PC-9 (cell line): ENCODE measurements around the gene TXNRD1. TPM values are rescaled to one million over a fixed set of nuclear protein-coding genes. Genes with fewer than 3 reads are reported as not detected.

Source experiments
- BruUV-seq: library from RNA; stranded (reverse); fragments of 400-500 nt; replicated peaks from 2 replicates; lab custom pipeline; 2021; lab: Mats Ljungman, UMichigan
- CTCF ChIA-PET: fragments of 300-600 bp; sonication (Branson Sonifier 250); formaldehyde crosslinking; loops from one replicate; lab custom pipeline; 2022; ENCODE audit warnings: antibody characterized with exemption; lab: Charles Lee
- POLR2A ChIA-PET: fragments of 300-600 bp; sonication (Branson Sonifier 250); formaldehyde crosslinking; loops from one replicate; lab custom pipeline; 2022; ENCODE audit warnings: antibody characterized with exemption; ENCODE audit not compliant: unreplicated experiment; lab: Charles Lee
- DNase-seq, 2 experiments: peaks; one replicate each; pipeline versions ENCODE4 v3.0.0 to v3.0.0-alpha.2; 2015 to 2022; ENCODE audit warnings: mixed read lengths in 1 of 2
- H2AFZ ChIP-seq: fragments of 200-600 bp; sonication (generic); 2 replicates; pipeline ENCODE4 v1.8.1; 2017; ENCODE audit warnings: antibody characterized with exemption
- H3F3A ChIP-seq: fragments of 200-600 bp; sonication (generic); 2 replicates; pipeline ENCODE4 v1.8.1; 2017; ENCODE audit warnings: antibody characterized with exemption, mild to moderate bottlenecking, low read depth; ENCODE audit not compliant: insufficient read depth
- H3K27ac ChIP-seq: fragments of 200-600 bp; sonication (generic); 2 replicates; pipeline ENCODE4 v1.6.1; 2016; ENCODE audit warnings: mixed run types
- H3K27me3 ChIP-seq: fragments of 200-600 bp; sonication (generic); 2 replicates; pipeline ENCODE4 v1.6.1; 2016; ENCODE audit warnings: low read depth, mixed run types; ENCODE audit not compliant: insufficient read depth
- H3K36me3 ChIP-seq: fragments of 200-600 bp; sonication (generic); 2 replicates; pipeline ENCODE4 v1.6.1; 2016; ENCODE audit warnings: low read depth, mixed run types
- H3K4me1 ChIP-seq: fragments of 200-600 bp; sonication (generic); replicated peaks from 2 replicates; pipeline ENCODE4 v1.6.1; 2016; ENCODE audit warnings: mixed run types; ENCODE audit not compliant: insufficient read depth
- H3K4me2 ChIP-seq: fragments of 200-600 bp; sonication (generic); 2 replicates; pipeline ENCODE4 v1.6.1; 2017; ENCODE audit warnings: mixed run types
- H3K4me3 ChIP-seq: fragments of 200-600 bp; sonication (generic); 2 replicates; pipeline ENCODE4 v1.6.1; 2016; ENCODE audit warnings: mixed run types
- H3K79me2 ChIP-seq: fragments of 200-600 bp; sonication (generic); 2 replicates; pipeline ENCODE4 v1.6.1; 2017; ENCODE audit warnings: low read depth, mixed run types
- H3K9me2 ChIP-seq: fragments of 200-600 bp; sonication (generic); 2 replicates; pipeline ENCODE4 v1.8.1; 2017; ENCODE audit warnings: mild to moderate bottlenecking; ENCODE audit not compliant: insufficient read depth
- H3K9me3 ChIP-seq: fragments of 200-600 bp; sonication (generic); 2 replicates; pipeline ENCODE4 v1.8.1; 2016; ENCODE audit warnings: low read depth; ENCODE audit not compliant: insufficient read depth
- H4K20me1 ChIP-seq: fragments of 200-600 bp; sonication (generic); 2 replicates; pipeline ENCODE4 v1.8.1; 2017; ENCODE audit not compliant: insufficient read depth
- EZH2 ChIP-seq: fragments of 200-600 bp; sonication (generic); IDR thresholded peaks from 2 replicates; pipeline ENCODE4 v1.8.0; 2017; ENCODE audit warnings: antibody characterized with exemption, low read depth
- intact Hi-C: fragments of 100-400 bp; cut with micrococcal nuclease; formaldehyde crosslinking; loops from one replicate; pipeline ENCODE4 v1.10.0; 2022; ENCODE audit not compliant: unreplicated experiment
- total RNA-seq: library from RNA; stranded (reverse); gene quantifications from 2 replicates; pipeline ENCODE4 v1.2.3, GENCODE V29; 2021
- TF ChIP-seq, protein P1 (sequence below): fragments of 200-600 bp; sonication (generic); conservative IDR thresholded peaks from 2 replicates; pipeline ENCODE4 v1.6.1; 2017; ENCODE audit warnings: mixed run types, antibody characterized with exemption, mild to moderate bottlenecking, moderate library complexity

The TXNRD1 gene
- total RNA-seq, 1 experiment from 2014 or later: 1,250 TPM

DNA sequence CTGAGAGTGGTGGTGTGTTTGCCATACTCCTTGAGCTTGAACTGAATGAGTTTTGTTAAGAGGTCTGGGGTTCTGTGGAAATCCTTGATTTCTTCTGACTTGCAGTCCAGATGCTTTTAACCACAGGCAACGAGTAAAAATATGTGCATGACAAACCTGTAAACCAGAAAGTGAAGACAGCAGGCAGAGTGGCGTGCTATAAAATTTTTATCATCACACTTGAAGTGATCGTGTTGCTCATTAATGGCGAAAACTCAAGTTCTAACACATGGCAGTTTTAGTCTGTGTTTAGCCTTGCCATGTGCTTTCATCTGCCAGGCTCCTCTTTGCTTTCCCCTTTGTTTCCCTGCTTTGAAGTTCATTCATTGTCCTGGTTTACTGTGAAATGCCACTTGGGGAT, 28.0 kb downstream of the TXNRD1 start:
- no peak overlapping the region for H3K27ac ChIP-seq
- H3K4me3 ChIP-seq: no peak overlapping the region
- H3K36me3 ChIP-seq: no peaks in the 10 kb centered on the region
- POLR2A ChIA-PET: no interaction called here
- CTCF ChIA-PET: no interaction called here
- no peak for DNase-seq
- H3F3A ChIP-seq: peaks cover 11% of the 10 kb centered on the region; the same call in 1 of the 2 replicates
- intact Hi-C loops: no loop called here
- H3K4me1 ChIP-seq: no peaks in the 10 kb centered on the region
- no peaks in the 10 kb centered on the region for H3K9me3 ChIP-seq
- H2AFZ ChIP-seq: no peak overlapping the region
- H3K79me2 ChIP-seq: no peaks in the 10 kb centered on the region
- H4K20me1 ChIP-seq: no peaks in the 10 kb centered on the region
- no peak overlapping the region for H3K4me2 ChIP-seq
- no peaks in the 10 kb centered on the region for H3K9me2 ChIP-seq
- no peaks in the 10 kb centered on the region for H3K27me3 ChIP-seq
- BruUV-seq: no TSS peak
- TF ChIP-seq, protein P1, sequence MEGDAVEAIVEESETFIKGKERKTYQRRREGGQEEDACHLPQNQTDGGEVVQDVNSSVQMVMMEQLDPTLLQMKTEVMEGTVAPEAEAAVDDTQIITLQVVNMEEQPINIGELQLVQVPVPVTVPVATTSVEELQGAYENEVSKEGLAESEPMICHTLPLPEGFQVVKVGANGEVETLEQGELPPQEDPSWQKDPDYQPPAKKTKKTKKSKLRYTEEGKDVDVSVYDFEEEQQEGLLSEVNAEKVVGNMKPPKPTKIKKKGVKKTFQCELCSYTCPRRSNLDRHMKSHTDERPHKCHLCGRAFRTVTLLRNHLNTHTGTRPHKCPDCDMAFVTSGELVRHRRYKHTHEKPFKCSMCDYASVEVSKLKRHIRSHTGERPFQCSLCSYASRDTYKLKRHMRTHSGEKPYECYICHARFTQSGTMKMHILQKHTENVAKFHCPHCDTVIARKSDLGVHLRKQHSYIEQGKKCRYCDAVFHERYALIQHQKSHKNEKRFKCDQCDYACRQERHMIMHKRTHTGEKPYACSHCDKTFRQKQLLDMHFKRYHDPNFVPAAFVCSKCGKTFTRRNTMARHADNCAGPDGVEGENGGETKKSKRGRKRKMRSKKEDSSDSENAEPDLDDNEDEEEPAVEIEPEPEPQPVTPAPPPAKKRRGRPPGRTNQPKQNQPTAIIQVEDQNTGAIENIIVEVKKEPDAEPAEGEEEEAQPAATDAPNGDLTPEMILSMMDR: no peak
- no peak for TF ChIP-seq EZH2

GRCh38 chr12:104243971-104244370, 28.4 kb downstream of the TXNRD1 start:
- H3K4me1 ChIP-seq: no peaks in the 10 kb centered on the region
- POLR2A ChIA-PET: interaction anchor here (0.7 kb wide), 1 partner anchor 75 kb away, joined by 4 read pairs; no protein-coding TSS in a partner anchor
- no peak overlapping the region for H3K4me2 ChIP-seq
- H3K79me2 ChIP-seq: no peaks in the 10 kb centered on the region
- no peaks in the 10 kb centered on the region for H3K9me2 ChIP-seq
- no peaks in the 10 kb centered on the region for H3K27me3 ChIP-seq
- TF ChIP-seq, protein P1: no peak
- TF ChIP-seq EZH2: no peak
- H3K27ac ChIP-seq: no peak overlapping the region
- CTCF ChIA-PET: no interaction called here
- intact Hi-C loops: no loop called here
- no peaks in the 10 kb centered on the region for H3K9me3 ChIP-seq
- H3K36me3 ChIP-seq: no peaks in the 10 kb centered on the region
- no peak overlapping the region for H3K4me3 ChIP-seq
- H4K20me1 ChIP-seq: no peaks in the 10 kb centered on the region
- DNase-seq: no peak
- peaks cover 10% of the 10 kb centered on the region; the same call in 1 of the 2 replicates for H3F3A ChIP-seq
- H2AFZ ChIP-seq: no peak overlapping the region
- no TSS peak for BruUV-seq

GRCh38 chr12:104247698-104248097, 32.1 kb downstream of the TXNRD1 start:
- Histone ChIP-seq H3K4me3 (no peak overlapping the region), H4K20me1 (no peaks in the 10 kb centered on the region), H3K27ac (no peak overlapping the region; the same call in 1 of the 2 replicates), H3K79me2 (no peaks in the 10 kb centered on the region), H3K27me3 (no peaks in the 10 kb centered on the region), H3K9me2 (no peaks in the 10 kb centered on the region), H3K4me1 (no peaks in the 10 kb centered on the region; the same call in 1 of the 2 replicates), H3K4me2 (no peak overlapping the region), H3F3A (peaks cover 18% of the 10 kb centered on the region; the same call in 1 of the 2 replicates), H3K9me3 (no peaks in the 10 kb centered on the region), H2AFZ (no peak overlapping the region), H3K36me3 (no peaks in the 10 kb centered on the region)
- ChIA-PET CTCF (no interaction called here), POLR2A (no interaction called here)
- TF ChIP-seq EZH2: no peak
- TF ChIP-seq, protein P1: no peak
- BruUV-seq: no TSS peak
- peak in 1 of 2 experiments; percentile 55 for DNase-seq
- intact Hi-C loops: no loop called here
